ENCODE data around the gene STK25. TPM values are rescaled to one million over a fixed set of nuclear protein-coding genes. Genes with fewer than 3 reads are reported as not detected.
A peak's percentile ranks its signal among the peaks of the same experiment; 100 is the strongest.

Gene STK25
- 149 and 159 TPM in 2 replicates for total RNA-seq (2022)
- percentile 60 among the genes with signal in this experiment for Bru-seq, nascent RNA
- percentile 79 among the genes with signal in this experiment for BruChase-seq, experiment 1, labeled RNA remaining after a 6-hour chase
- percentile 87 among the genes with signal in this experiment for BruChase-seq, experiment 2, labeled RNA remaining after a 2-hour chase
- long read RNA-seq, full-length matches to known transcripts, result 110 of 167 reads
- long read RNA-seq, partial matches to known transcripts, result 20 of 167 reads
- long read RNA-seq, other reads (novel, unspliced or antisense), result 37 of 167 reads

DNA sequence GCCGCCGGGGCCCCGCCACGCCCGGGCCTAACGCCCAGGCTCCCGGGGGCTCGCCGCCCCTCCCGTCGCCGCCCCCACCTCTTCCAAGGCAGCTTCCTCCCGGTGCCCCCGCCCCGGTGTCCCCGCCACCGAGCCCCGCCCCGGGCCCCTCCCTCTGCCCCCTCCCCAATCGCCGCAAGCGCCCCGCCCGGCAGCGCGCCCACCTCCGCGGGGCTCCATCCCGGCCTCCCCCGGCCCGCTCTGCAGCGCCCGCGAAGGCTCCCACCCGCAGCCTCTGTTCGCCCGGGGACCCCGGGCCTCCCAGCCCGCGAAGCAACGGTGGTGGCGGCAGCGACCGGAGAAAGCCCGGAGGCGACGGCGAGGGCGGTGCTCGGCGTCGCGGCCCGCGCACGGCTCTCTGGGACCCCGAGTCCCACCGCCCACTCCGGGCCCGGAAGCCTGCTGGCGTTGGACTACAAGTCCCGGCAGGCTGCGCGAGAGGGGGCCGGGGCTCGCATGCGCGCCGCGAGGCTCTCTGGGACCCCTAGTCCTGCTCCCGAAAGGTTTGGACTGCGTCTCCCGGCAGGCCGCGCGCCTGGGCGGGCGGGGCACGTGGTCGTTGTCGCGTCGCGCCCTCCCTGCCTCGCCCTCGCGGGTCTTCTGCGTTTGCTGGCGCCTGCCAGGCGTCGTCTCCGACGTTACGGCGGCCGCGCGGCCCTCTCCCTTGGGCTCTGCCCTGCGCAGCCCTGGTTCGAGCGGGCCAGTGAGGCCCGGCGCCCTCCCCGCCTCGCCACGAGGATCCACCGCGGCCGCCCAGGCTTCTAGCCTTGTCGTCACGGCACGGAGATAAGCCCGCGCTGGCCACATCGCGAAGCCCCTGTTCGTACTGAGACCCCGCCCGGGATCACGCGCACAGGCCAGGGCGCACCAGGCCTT, at the start of gene STK25:
Gene STK25, minus strand, starts transcription at position 345 of the 915 bp plus-strand sequence. CDS start 549 bp downstream, outside the sequence.
- H3K27ac Mint-ChIP-seq (ENCODE audit: unreplicated experiment), result peak within 1 kb of the TSS; percentile 60
- no peaks in the 10 kb centered on the region for H3K27me3 Mint-ChIP-seq (ENCODE audit: unreplicated experiment)
- peak; percentile 99 for DNase-seq
- BruUV-seq (replicated peaks), result no TSS peak
- H3K4me3 Mint-ChIP-seq (ENCODE audit: low read depth, unreplicated experiment), result peak within 1 kb of the TSS; percentile 90
- H3K9me3 Mint-ChIP-seq (ENCODE audit: low read depth, unreplicated experiment), result no peaks in the 10 kb centered on the region
- peaks cover 47% of the 10 kb centered on the region for H3K36me3 Mint-ChIP-seq (ENCODE audit: insufficient read depth, unreplicated experiment)
- TF ChIP-seq, protein P1, sequence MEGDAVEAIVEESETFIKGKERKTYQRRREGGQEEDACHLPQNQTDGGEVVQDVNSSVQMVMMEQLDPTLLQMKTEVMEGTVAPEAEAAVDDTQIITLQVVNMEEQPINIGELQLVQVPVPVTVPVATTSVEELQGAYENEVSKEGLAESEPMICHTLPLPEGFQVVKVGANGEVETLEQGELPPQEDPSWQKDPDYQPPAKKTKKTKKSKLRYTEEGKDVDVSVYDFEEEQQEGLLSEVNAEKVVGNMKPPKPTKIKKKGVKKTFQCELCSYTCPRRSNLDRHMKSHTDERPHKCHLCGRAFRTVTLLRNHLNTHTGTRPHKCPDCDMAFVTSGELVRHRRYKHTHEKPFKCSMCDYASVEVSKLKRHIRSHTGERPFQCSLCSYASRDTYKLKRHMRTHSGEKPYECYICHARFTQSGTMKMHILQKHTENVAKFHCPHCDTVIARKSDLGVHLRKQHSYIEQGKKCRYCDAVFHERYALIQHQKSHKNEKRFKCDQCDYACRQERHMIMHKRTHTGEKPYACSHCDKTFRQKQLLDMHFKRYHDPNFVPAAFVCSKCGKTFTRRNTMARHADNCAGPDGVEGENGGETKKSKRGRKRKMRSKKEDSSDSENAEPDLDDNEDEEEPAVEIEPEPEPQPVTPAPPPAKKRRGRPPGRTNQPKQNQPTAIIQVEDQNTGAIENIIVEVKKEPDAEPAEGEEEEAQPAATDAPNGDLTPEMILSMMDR (IDR thresholded peaks at IDR 0.05; ENCODE audit: unreplicated experiment), result peak; percentile 18
- CTCF ChIA-PET, result interaction anchor here (0.6 to 1.6 kb wide), 4 partner anchors 17 to 102 kb away, joined by 3 to 6 read pairs (median 3); no protein-coding TSS in a partner anchor
- peaks cover 16% of the 10 kb centered on the region for H3K4me1 Mint-ChIP-seq (ENCODE audit: low read depth, unreplicated experiment)
- intact Hi-C loops (cut with micrococcal nuclease; ENCODE audit: unreplicated experiment), result loop anchor here (5.0 kb wide), 1 partner anchor 89 kb away; no protein-coding TSS in a partner anchor

DNA sequence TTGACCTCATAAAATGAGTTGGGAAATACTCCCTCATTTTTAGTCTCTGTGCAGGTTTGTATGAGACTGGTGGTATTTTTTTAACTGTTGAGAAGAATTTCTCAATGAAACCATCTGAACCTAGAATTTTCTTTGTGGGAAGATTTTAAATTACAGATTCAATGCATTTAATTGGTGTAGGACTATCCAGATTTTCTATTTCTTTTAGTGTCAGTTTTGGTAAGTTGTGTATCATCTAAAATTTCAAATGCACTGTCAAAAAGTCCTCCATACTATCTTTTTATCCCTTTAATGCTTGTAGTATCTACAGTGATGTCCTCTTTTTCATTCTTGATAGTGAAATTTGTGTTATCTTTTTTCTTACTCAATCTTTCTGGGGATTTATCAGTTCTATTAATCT, 48.4 kb upstream of the STK25 start:
- peaks cover 29% of the 10 kb centered on the region for H3K4me1 Mint-ChIP-seq (ENCODE audit: low read depth, unreplicated experiment)
- H3K27ac Mint-ChIP-seq (ENCODE audit: unreplicated experiment), result no peak overlapping the region
- BruUV-seq (replicated peaks), result no TSS peak
- DNase-seq, result no peak
- TF ChIP-seq, protein P1 (IDR thresholded peaks at IDR 0.05; ENCODE audit: unreplicated experiment), result no peak
- H3K4me3 Mint-ChIP-seq (ENCODE audit: low read depth, unreplicated experiment), result no peak overlapping the region
- no peaks in the 10 kb centered on the region for H3K9me3 Mint-ChIP-seq (ENCODE audit: low read depth, unreplicated experiment)
- H3K27me3 Mint-ChIP-seq (ENCODE audit: unreplicated experiment), result peaks cover 23% of the 10 kb centered on the region
- H3K36me3 Mint-ChIP-seq (ENCODE audit: insufficient read depth, unreplicated experiment), result peaks cover 35% of the 10 kb centered on the region
- CTCF ChIA-PET, result interaction anchor here (0.6 kb wide), 1 partner anchor 42 kb away, joined by 3 read pairs; no protein-coding TSS in a partner anchor
- intact Hi-C loops (cut with micrococcal nuclease; ENCODE audit: unreplicated experiment), result no loop called here

DNA sequence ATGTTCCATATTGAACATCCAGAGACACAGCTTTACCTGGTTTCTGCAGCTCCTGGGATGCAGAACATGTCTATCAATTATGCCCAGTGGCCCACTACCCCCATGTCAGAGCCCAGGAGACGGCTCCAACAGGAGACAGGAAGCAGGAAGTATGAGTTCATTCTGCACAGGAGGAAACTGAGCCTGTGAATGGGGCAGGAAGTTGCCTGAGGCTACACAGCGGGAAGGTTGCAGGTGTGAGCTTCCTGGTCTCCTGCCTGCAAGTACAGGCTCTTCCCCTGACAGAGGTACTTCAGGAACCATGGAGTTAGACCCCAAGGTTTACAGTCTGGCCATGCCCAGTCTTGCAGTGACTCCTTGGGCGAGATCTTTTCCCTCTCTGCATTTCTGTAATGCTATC, 47.3 kb upstream of the STK25 start:
- CTCF ChIA-PET, result interaction anchor here (0.6 to 0.7 kb wide), 2 partner anchors 137 to 216 kb away, joined by 3 to 8 read pairs; no protein-coding TSS in a partner anchor
- intact Hi-C loops (cut with micrococcal nuclease; ENCODE audit: unreplicated experiment), result no loop called here
- no peak overlapping the region for H3K27ac Mint-ChIP-seq (ENCODE audit: unreplicated experiment)
- BruUV-seq (replicated peaks), result no TSS peak
- peaks cover 29% of the 10 kb centered on the region for H3K27me3 Mint-ChIP-seq (ENCODE audit: unreplicated experiment)
- H3K9me3 Mint-ChIP-seq (ENCODE audit: low read depth, unreplicated experiment), result no peaks in the 10 kb centered on the region
- peaks cover 28% of the 10 kb centered on the region for H3K36me3 Mint-ChIP-seq (ENCODE audit: insufficient read depth, unreplicated experiment)
- peaks cover 27% of the 10 kb centered on the region for H3K4me1 Mint-ChIP-seq (ENCODE audit: low read depth, unreplicated experiment)
- TF ChIP-seq, protein P1 (IDR thresholded peaks at IDR 0.05; ENCODE audit: unreplicated experiment), result no peak
- no peak overlapping the region for H3K4me3 Mint-ChIP-seq (ENCODE audit: low read depth, unreplicated experiment)
- DNase-seq, result no peak

DNA sequence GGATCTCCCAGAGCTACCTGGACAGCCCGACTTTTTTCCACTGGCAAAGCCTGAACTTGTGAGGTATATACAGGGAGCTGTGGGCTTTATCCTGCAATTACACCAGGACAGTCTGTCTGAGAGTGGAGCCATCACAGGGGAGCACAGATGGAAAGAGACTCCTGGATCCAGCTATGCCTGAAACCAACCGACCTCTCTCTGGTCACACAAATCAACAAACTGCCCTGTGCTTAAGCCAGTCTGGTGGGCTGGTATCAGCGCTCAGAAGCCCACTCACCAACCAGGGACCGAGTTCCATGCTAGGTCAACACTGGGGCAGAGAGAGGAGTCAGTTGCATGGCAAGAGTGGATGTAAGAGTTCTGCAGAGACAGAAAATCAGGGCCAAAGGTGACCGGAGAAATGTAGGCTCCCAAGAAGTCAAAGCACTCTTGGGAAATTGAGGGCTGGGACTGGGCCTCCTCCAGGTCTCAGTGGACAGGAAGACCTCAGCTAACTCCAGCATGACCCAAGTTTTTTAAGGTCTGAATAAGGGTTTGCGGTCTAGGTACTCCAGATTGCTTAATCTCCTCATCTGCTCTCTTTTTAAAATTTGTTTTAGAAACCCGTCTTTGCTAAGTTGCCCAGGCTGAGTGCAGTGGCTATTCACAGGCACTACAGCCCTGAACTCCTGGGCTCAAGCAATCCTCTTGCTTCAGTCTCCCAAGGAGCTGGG, 46.4 kb upstream of the STK25 start:
- H3K27ac Mint-ChIP-seq (ENCODE audit: unreplicated experiment), result no peak overlapping the region
- intact Hi-C loops (cut with micrococcal nuclease; ENCODE audit: unreplicated experiment), result no loop called here
- H3K36me3 Mint-ChIP-seq (ENCODE audit: insufficient read depth, unreplicated experiment), result peaks cover 19% of the 10 kb centered on the region
- CTCF ChIA-PET, result interaction anchor here (0.7 kb wide), 1 partner anchor 217 kb away, joined by 3 read pairs; no protein-coding TSS in a partner anchor
- TF ChIP-seq, protein P1 (IDR thresholded peaks at IDR 0.05; ENCODE audit: unreplicated experiment), result no peak
- H3K9me3 Mint-ChIP-seq (ENCODE audit: low read depth, unreplicated experiment), result no peaks in the 10 kb centered on the region
- H3K27me3 Mint-ChIP-seq (ENCODE audit: unreplicated experiment), result peaks cover 29% of the 10 kb centered on the region
- no peak for DNase-seq
- BruUV-seq (replicated peaks), result no TSS peak
- H3K4me1 Mint-ChIP-seq (ENCODE audit: low read depth, unreplicated experiment), result peaks cover 19% of the 10 kb centered on the region
- no peak overlapping the region for H3K4me3 Mint-ChIP-seq (ENCODE audit: low read depth, unreplicated experiment)
